Liver (tissue), 9 donors: ENCODE measurements around the gene SLC35F2. TPM values are rescaled to one million over a fixed set of nuclear protein-coding genes. Genes with fewer than 3 reads are reported as not detected.

Experiments used
- DNase-seq: peaks from one replicate; pipeline ENCODE4 v3.0.0-alpha.2; 2017; ENCODE audit warnings: low spot score
- H3K27ac ChIP-seq, 2 donors: one replicate each; pipeline ENCODE4 v1.7.0; 2013; ENCODE audit warnings: inconsistent platforms in 2 of 2, low read length in 2 of 2, control low read depth in 1 of 2, low read depth in 1 of 2, mild to moderate bottlenecking in 1 of 2
- H3K27me3 ChIP-seq, 4 donors: one replicate each; pipeline versions ENCODE4 v1.6.1 to v1.7.0; 2013; ENCODE audit warnings: low read length in 3 of 4, inconsistent platforms in 1 of 4, mild to moderate bottlenecking in 1 of 4, moderate library complexity in 1 of 4; ENCODE audit not compliant: control insufficient read depth in 4 of 4, insufficient read depth in 4 of 4
- H3K36me3 ChIP-seq, 4 donors: one replicate each; pipeline versions ENCODE4 v1.6.1 to v1.7.0; 2013; ENCODE audit warnings: low read length in 3 of 4, mild to moderate bottlenecking in 3 of 4, low read depth in 1 of 4, moderate library complexity in 1 of 4; ENCODE audit not compliant: control insufficient read depth in 4 of 4, insufficient read depth in 3 of 4
- H3K4me1 ChIP-seq, 4 donors: one replicate each; pipeline versions ENCODE4 v1.6.1 to v1.7.0; 2013; ENCODE audit warnings: low read length in 3 of 4, mild to moderate bottlenecking in 3 of 4, moderate library complexity in 1 of 4; ENCODE audit not compliant: control insufficient read depth in 4 of 4, insufficient read depth in 4 of 4
- H3K4me3 ChIP-seq, 3 donors: one replicate each; pipeline versions ENCODE4 v1.6.1 to v1.7.0; 2013; ENCODE audit warnings: low read length in 3 of 3, control low read depth in 1 of 3, low read depth in 1 of 3, mild to moderate bottlenecking in 1 of 3
- H3K9ac ChIP-seq, 2 donors: one replicate each; pipeline ENCODE4 v1.7.0; 2013; ENCODE audit warnings: low read length in 2 of 2, mild to moderate bottlenecking in 2 of 2, moderate library complexity in 2 of 2, control low read depth in 1 of 2, low read depth in 1 of 2
- H3K9me3 ChIP-seq, 4 donors: one replicate each; pipeline versions ENCODE4 v1.6.1 to v1.7.0; 2013; ENCODE audit warnings: low read length in 3 of 4; ENCODE audit not compliant: control insufficient read depth in 4 of 4
- ATF3 ChIP-seq: IDR thresholded peaks from 2 replicates; pipeline ENCODE4 v1.6.1; 2016; ENCODE audit warnings: antibody characterized with exemption
- CTCF ChIP-seq: fragments of 150-350 bp; IDR thresholded peaks from 2 replicates; pipeline ENCODE4 v1.5.1; 2017; ENCODE audit warnings: improper control_type of control experiment, low read depth, low read length; ENCODE audit not compliant: missing input control
- FOXA1 ChIP-seq: IDR thresholded peaks from 2 replicates; pipeline ENCODE4 v1.6.1; 2016; ENCODE audit warnings: antibody characterized with exemption
- GABPA ChIP-seq, 2 donors: IDR thresholded peaks in 1 of 2; conservative IDR thresholded peaks in 1 of 2; 2 replicates each; pipeline ENCODE4 v1.6.1; 2016; ENCODE audit warnings: antibody characterized with exemption in 2 of 2, mild to moderate bottlenecking in 1 of 2, moderate library complexity in 1 of 2
- HNF4A ChIP-seq, 2 donors: conservative IDR thresholded peaks; 2 replicates each; pipeline ENCODE4 v1.6.1; 2016; ENCODE audit warnings: antibody characterized with exemption in 2 of 2, mild to moderate bottlenecking in 2 of 2
- HNF4G ChIP-seq: IDR thresholded peaks from 2 replicates; pipeline ENCODE4 v1.6.1; 2016; ENCODE audit warnings: antibody characterized with exemption
- JUND ChIP-seq, 2 donors: IDR thresholded peaks; 2 replicates each; pipeline ENCODE4 v1.6.1; 2016; ENCODE audit warnings: antibody characterized with exemption in 2 of 2
- MAX ChIP-seq: IDR thresholded peaks from 2 replicates; pipeline ENCODE4 v1.6.1; 2016; ENCODE audit warnings: antibody characterized with exemption
- NR2F2 ChIP-seq: IDR thresholded peaks from 2 replicates; pipeline ENCODE4 v1.6.1; 2016; ENCODE audit warnings: antibody characterized with exemption
- RAD21 ChIP-seq, 2 donors: IDR thresholded peaks; 2 replicates each; pipeline ENCODE4 v1.6.1; 2016; ENCODE audit warnings: antibody characterized with exemption in 2 of 2, mild to moderate bottlenecking in 2 of 2
- YY1 ChIP-seq: IDR thresholded peaks from 2 replicates; pipeline ENCODE4 v1.6.1; 2016; ENCODE audit warnings: antibody characterized with exemption, mild to moderate bottlenecking
- ZBTB33 ChIP-seq: IDR thresholded peaks from 2 replicates; pipeline ENCODE4 v1.6.1; 2016; ENCODE audit warnings: antibody characterized with exemption
- WGBS: extraction: QIAGEN DNeasy Blood & Tissue Kit; methylation state at CpG from one replicate; pipeline ENCODE4 v1.1.7; 2013; 5-methylcytosine and 5-hydroxymethylcytosine counted together
- polyA plus RNA-seq, 2 donors: library from polyadenylated mRNA; stranded (reverse) in 1 of 2; unstranded in 1 of 2; fragments of 200-250 nt in 1 of 2; fragments of >200 nt in 1 of 2; fragmentation: Nextera tagmentation in 1 of 2; extraction: Ambion mirVana in 1 of 2; gene quantifications; one replicate each; pipeline versions ENCODE4 v1.2.1 to v1.2.3, GENCODE V29; 2013 to 2015
- total RNA-seq, 2 donors: library from RNA; depleted of rRNA; stranded (reverse); fragments of >200 nt; gene quantifications; one replicate each; pipeline ENCODE4 v1.2.3, GENCODE V29; 2014
- donor health status: healthy.
- donor health status: healthy.
- donor health status: healthy.
- donor health status: healthy.
- donor health status: healthy.

The SLC35F2 gene
- total and polyA plus RNA-seq, 4 donors = 0.14 to 1.4 (median 0.56) TPM

- no peak for TF ChIP-seq HNF4G
- no peak for TF ChIP-seq YY1
- no peak for TF ChIP-seq ATF3
- no peak for TF ChIP-seq HNF4A (conservative IDR thresholded peaks at IDR 0.05)
- TF ChIP-seq ZBTB33 = no peak
- no peak for TF ChIP-seq RAD21 (IDR thresholded peaks at IDR 0.05)
- TF ChIP-seq MAX = no peak
- WGBS = 66% methylated on average over 3 of the region's 3 CpGs
- no peak overlapping the region for H3K9ac ChIP-seq
- no peaks in the 10 kb centered on the region for H3K9me3 ChIP-seq
- H3K27me3 ChIP-seq = no peaks in the 10 kb centered on the region
- no peak overlapping the region for H3K27ac ChIP-seq
- DNase-seq = no peak
- no peak overlapping the region for H3K4me3 ChIP-seq
- H3K36me3 ChIP-seq = no peaks in the 10 kb centered on the region
- H3K4me1 ChIP-seq = no peaks in the 10 kb centered on the region
Measured at GRCh38 chr11:107821199-107821927, 37.2 kb downstream of the SLC35F2 start.

GRCh38 chr11:107819361-107820014, 39.1 kb downstream of the SLC35F2 start:
- Histone ChIP-seq H3K9ac (no peak overlapping the region), H3K27ac (no peak overlapping the region)
- TF ChIP-seq CTCF (no peak), FOXA1 (no peak), HNF4A (conservative IDR thresholded peaks at IDR 0.05) (no peak)

GRCh38 chr11:107818491-107818890, 40.1 kb downstream of the SLC35F2 start:
- 94% methylated on average over 3 of the region's 3 CpGs for WGBS

More at GRCh38 chr11:107819361-107820014, 39.1 kb downstream of the SLC35F2 start:
- Histone ChIP-seq H3K27me3 (no peaks in the 10 kb centered on the region), H3K4me1 (no peaks in the 10 kb centered on the region), H3K9me3 (no peaks in the 10 kb centered on the region), H3K4me3 (no peak overlapping the region), H3K36me3 (no peaks in the 10 kb centered on the region)
- no peak for DNase-seq
- 67% methylated on average over 5 of the region's 5 CpGs for WGBS

More at GRCh38 chr11:107818491-107818890, 40.1 kb downstream of the SLC35F2 start:
- no peaks in the 10 kb centered on the region for H3K27me3 ChIP-seq
- H3K36me3 ChIP-seq = no peaks in the 10 kb centered on the region
- H3K4me1 ChIP-seq = no peaks in the 10 kb centered on the region
- no peak overlapping the region for H3K27ac ChIP-seq
- H3K9ac ChIP-seq = no peak overlapping the region
- no peak for DNase-seq
- no peaks in the 10 kb centered on the region for H3K9me3 ChIP-seq
- H3K4me3 ChIP-seq = no peak overlapping the region
- TF ChIP-seq NR2F2 (no peak), FOXA1 (no peak), ATF3 (no peak), MAX (no peak), GABPA (IDR thresholded peaks at IDR 0.05 in 1 of 2, conservative IDR thresholded peaks at IDR 0.05 in 1 of 2) (no peak), JUND (IDR thresholded peaks at IDR 0.05) (no peak), RAD21 (IDR thresholded peaks at IDR 0.05) (no peak)
